Measurements from ENCODE around the gene CKS1B.

GRCh38 chr1:154944401-154945159 is 29.9 kb upstream of the CKS1B start:
- TF ChIP-seq CTCF (conservative IDR thresholded peaks at IDR 0.05; ENCODE audit: low read length): no peak
- no peak for TF ChIP-seq EZH2phosphoT487 (IDR thresholded peaks at IDR 0.05; ENCODE audit: borderline replicate concordance, low read depth, low read length)

Measured in OCI-LY7 (cell line).